ENCODE measurements around the gene OCA2.

Gene OCA2

DNA sequence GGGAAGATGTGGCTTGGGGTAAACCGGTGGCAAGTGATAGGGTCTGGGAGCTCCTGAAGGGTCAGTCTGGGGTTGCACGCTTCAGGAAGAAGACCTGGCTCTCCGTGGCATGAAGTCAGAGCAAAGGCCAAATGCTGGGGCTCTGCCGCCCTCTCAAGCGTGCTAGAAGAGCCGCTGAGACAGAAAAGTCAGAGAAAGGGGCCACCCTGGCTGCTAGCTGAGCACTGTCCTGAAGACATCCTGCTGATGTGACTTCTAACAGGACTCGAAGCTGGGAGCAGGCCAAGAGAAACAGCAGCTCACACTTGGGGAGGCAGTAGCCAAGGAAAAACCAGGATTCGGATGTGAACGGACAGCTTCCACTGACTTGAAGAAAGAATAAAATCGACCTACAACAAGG lies 270.4 kb downstream of the OCA2 start:
- Histone ChIP-seq H3K9me2 (replicated peaks; ENCODE audit: insufficient read depth, low read length) (no peaks in the 10 kb centered on the region), H3K9me3 (ENCODE audit: insufficient read depth, low read length) (no peaks in the 10 kb centered on the region), H3K27ac (ENCODE audit: low read depth, low read length) (no peak overlapping the region), H3K27me3 (ENCODE audit: low read length) (no peaks in the 10 kb centered on the region), H3K36me3 (ENCODE audit: low read length) (no peaks in the 10 kb centered on the region), H3K4me2 (ENCODE audit: low read depth, low read length, poor library complexity, severe bottlenecking) (no peak overlapping the region), H3K79me2 (ENCODE audit: insufficient read depth, low read length) (no peaks in the 10 kb centered on the region), H3K9ac (ENCODE audit: low read length) (no peak overlapping the region), H3F3A (ENCODE audit: insufficient read depth) (no peaks in the 10 kb centered on the region), H3K4me3 (ENCODE audit: insufficient read depth, low read length, poor library complexity, severe bottlenecking) (no peak overlapping the region), H2AFZ (ENCODE audit: low read depth, low read length, severe bottlenecking) (no peak overlapping the region), H4K20me1 (ENCODE audit: low read depth, low read length) (no peaks in the 10 kb centered on the region)
- TF ChIP-seq, protein P1, sequence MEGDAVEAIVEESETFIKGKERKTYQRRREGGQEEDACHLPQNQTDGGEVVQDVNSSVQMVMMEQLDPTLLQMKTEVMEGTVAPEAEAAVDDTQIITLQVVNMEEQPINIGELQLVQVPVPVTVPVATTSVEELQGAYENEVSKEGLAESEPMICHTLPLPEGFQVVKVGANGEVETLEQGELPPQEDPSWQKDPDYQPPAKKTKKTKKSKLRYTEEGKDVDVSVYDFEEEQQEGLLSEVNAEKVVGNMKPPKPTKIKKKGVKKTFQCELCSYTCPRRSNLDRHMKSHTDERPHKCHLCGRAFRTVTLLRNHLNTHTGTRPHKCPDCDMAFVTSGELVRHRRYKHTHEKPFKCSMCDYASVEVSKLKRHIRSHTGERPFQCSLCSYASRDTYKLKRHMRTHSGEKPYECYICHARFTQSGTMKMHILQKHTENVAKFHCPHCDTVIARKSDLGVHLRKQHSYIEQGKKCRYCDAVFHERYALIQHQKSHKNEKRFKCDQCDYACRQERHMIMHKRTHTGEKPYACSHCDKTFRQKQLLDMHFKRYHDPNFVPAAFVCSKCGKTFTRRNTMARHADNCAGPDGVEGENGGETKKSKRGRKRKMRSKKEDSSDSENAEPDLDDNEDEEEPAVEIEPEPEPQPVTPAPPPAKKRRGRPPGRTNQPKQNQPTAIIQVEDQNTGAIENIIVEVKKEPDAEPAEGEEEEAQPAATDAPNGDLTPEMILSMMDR (IDR thresholded peaks at IDR 0.05; ENCODE audit: insufficient read depth, low read length, poor library complexity, severe bottlenecking): no peak
- TF ChIP-seq EZH2phosphoT487 (conservative IDR thresholded peaks at IDR 0.05; ENCODE audit: low read length): no peak

DNA sequence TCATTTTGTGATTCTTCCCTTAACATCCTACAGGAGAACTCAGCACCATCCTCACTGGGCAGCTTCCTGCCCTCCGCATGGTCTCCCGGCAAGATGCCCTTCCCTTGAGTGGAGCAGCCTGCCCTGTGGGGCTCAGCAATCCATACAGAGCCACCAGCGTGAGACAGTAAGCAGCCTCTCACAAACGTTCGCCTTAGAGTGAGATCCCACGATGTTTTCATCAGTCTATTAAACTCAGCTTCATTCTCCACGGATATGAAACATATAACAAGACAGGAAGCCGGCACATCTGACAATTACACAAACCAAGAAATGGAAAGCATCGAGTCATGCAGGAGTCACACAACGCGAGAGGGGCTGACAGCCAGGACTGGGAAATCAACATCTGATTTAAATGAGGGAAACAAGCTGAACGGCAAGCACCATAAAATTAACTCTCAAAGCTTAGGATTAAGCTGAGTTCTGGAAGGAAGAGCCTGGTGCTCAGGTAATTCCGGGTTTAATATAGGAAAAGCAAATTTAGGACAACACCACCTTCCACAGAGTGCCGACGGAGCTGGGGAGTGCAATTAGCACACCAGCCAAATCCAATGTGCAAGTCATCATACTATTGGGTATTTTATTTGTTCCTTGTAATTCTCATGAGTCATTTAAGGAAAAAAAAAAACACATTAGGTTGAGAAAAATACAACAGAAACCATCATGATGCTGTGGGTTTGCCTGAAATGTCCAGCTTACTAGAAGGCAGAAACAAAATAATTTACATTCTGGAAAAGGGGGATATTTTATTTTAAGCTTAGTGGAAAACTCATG lies 272.0 kb downstream of the OCA2 start:
- no peaks in the 10 kb centered on the region for H3K79me2 ChIP-seq (ENCODE audit: insufficient read depth, low read length)
- H2AFZ ChIP-seq (ENCODE audit: low read depth, low read length, severe bottlenecking): no peak overlapping the region
- H3K27me3 ChIP-seq (ENCODE audit: low read length): no peaks in the 10 kb centered on the region
- TF ChIP-seq, protein P1 (IDR thresholded peaks at IDR 0.05; ENCODE audit: insufficient read depth, low read length, poor library complexity, severe bottlenecking): no peak
- no peak for TF ChIP-seq EZH2phosphoT487 (conservative IDR thresholded peaks at IDR 0.05; ENCODE audit: low read length)
- H3K27ac ChIP-seq (ENCODE audit: low read depth, low read length): no peak overlapping the region
- no peak overlapping the region for H3K4me2 ChIP-seq (ENCODE audit: low read depth, low read length, poor library complexity, severe bottlenecking)
- no peaks in the 10 kb centered on the region for H3K9me2 ChIP-seq (replicated peaks; ENCODE audit: insufficient read depth, low read length)
- no peaks in the 10 kb centered on the region for H3K36me3 ChIP-seq (ENCODE audit: low read length)
- H3K9ac ChIP-seq (ENCODE audit: low read length): no peak overlapping the region
- H3K9me3 ChIP-seq (ENCODE audit: insufficient read depth, low read length): no peaks in the 10 kb centered on the region
- no peaks in the 10 kb centered on the region for H3F3A ChIP-seq (ENCODE audit: insufficient read depth)
- H4K20me1 ChIP-seq (ENCODE audit: low read depth, low read length): no peaks in the 10 kb centered on the region
- H3K4me3 ChIP-seq (ENCODE audit: insufficient read depth, low read length, poor library complexity, severe bottlenecking): no peak overlapping the region

DNA sequence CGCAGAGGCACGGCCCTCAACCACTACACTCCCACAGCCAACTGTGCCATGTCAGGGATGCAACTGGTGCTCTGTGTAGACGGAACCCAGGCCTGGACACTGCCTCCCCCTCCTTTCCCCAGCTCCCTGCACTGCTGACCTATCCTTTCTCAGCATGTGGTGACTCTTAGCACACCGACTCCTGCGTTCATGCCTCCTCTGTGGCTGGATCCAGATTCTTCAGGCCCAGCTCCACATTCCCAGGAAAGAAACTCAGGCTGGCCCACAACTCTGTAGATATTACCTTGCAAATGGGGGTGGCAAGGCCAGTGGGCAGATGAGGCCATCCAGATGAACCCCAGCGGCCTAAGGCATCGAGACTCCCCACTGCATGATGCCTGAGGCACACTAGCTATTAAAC lies 272.7 kb downstream of the OCA2 start:
- Histone ChIP-seq H3K9ac (ENCODE audit: low read length) (no peak overlapping the region), H4K20me1 (ENCODE audit: low read depth, low read length) (no peaks in the 10 kb centered on the region), H3K27me3 (ENCODE audit: low read length) (no peaks in the 10 kb centered on the region), H3K4me2 (ENCODE audit: low read depth, low read length, poor library complexity, severe bottlenecking) (no peak overlapping the region), H3K27ac (ENCODE audit: low read depth, low read length) (no peak overlapping the region), H3K79me2 (ENCODE audit: insufficient read depth, low read length) (no peaks in the 10 kb centered on the region), H2AFZ (ENCODE audit: low read depth, low read length, severe bottlenecking) (no peak overlapping the region), H3K9me3 (ENCODE audit: insufficient read depth, low read length) (no peaks in the 10 kb centered on the region), H3K36me3 (ENCODE audit: low read length) (no peaks in the 10 kb centered on the region), H3F3A (ENCODE audit: insufficient read depth) (no peaks in the 10 kb centered on the region), H3K9me2 (replicated peaks; ENCODE audit: insufficient read depth, low read length) (no peaks in the 10 kb centered on the region), H3K4me3 (ENCODE audit: insufficient read depth, low read length, poor library complexity, severe bottlenecking) (no peak overlapping the region)
- TF ChIP-seq EZH2phosphoT487 (conservative IDR thresholded peaks at IDR 0.05; ENCODE audit: low read length): no peak
- TF ChIP-seq, protein P1 (IDR thresholded peaks at IDR 0.05; ENCODE audit: insufficient read depth, low read length, poor library complexity, severe bottlenecking): no peak
